HepG2 (cell line): ENCODE data around the gene APOL4. TPM values are rescaled to one million over a fixed set of nuclear protein-coding genes. Genes with fewer than 3 reads are reported as not detected.
A peak's percentile ranks its signal among the peaks of the same experiment; 100 is the strongest.
"Not testable (repeated sequence)": the region's sequence is repeated elsewhere in the genome, so short reads cannot be mapped to it uniquely, and the experiment has no call there.

Source experiments
- HNF1A ChIP-seq, 2 experiments: sonication (generic) in 1 of 2; formaldehyde crosslinking in 1 of 2; IDR thresholded peaks; 2 replicates each; pipeline versions ENCODE4 v1.4.0 to v1.6.1; 2016 to 2020; ENCODE audit warnings: borderline replicate concordance in 1 of 2, low read depth in 1 of 2, mild to moderate bottlenecking in 1 of 2, missing genetic modification reagents in 1 of 2
- NR2F1 ChIP-seq, 2 experiments: fragments of 450-650 bp in 1 of 2; formaldehyde crosslinking in 1 of 2; IDR thresholded peaks; 2 replicates each; pipeline versions ENCODE4 v1.5.0 to v1.6.1; 2016 to 2020; ENCODE audit warnings: mild to moderate bottlenecking in 1 of 2, missing compliant biosample characterization in 1 of 2, missing genetic modification reagents in 1 of 2, moderate library complexity in 1 of 2
- SOX6 ChIP-seq, 2 experiments: fragments of 450-650 bp in 1 of 2; sonication (generic) in 1 of 2; formaldehyde crosslinking in 1 of 2; IDR thresholded peaks; 2 replicates each; pipeline versions ENCODE4 v1.4.0 to v1.6.1; 2017 to 2020; ENCODE audit warnings: antibody characterized with exemption in 1 of 2, mild to moderate bottlenecking in 1 of 2, missing genetic modification reagents in 1 of 2
- ZBTB33 ChIP-seq: sonication (generic); formaldehyde crosslinking; IDR thresholded peaks from 2 replicates; pipeline ENCODE4 v1.4.0; 2020; ENCODE audit warnings: missing genetic modification reagents
- ZFP91 ChIP-seq: sonication (generic); formaldehyde crosslinking; IDR thresholded peaks from 2 replicates; pipeline ENCODE4 v1.9.0; 2022; ENCODE audit warnings: missing genetic modification reagents, mild to moderate bottlenecking, borderline replicate concordance
- ZHX2 ChIP-seq, 2 experiments: sonication (generic) in 1 of 2; formaldehyde crosslinking in 1 of 2; IDR thresholded peaks; 2 replicates each; pipeline versions ENCODE4 v1.6.1 to v1.9.0; 2014 to 2022; ENCODE audit warnings: antibody characterized with exemption in 1 of 2, borderline replicate concordance in 1 of 2, inconsistent platforms in 1 of 2, low read depth in 1 of 2, missing genetic modification reagents in 1 of 2
- ZNF362 ChIP-seq: sonication (generic); formaldehyde crosslinking; IDR thresholded peaks from 2 replicates; pipeline ENCODE4 v1.4.0; 2020; ENCODE audit warnings: missing genetic modification reagents, mild to moderate bottlenecking, borderline replicate concordance
- polyA plus RNA-seq, 8 experiments: library from polyadenylated mRNA; depleted of rRNA in 3 of 8; stranded (reverse) in 7 of 8; unstranded in 1 of 8; fragments of >200 nt; fragmentation: Illumina TruSeq in 4 of 8; extraction: Trizol in 4 of 8; gene quantifications; 2 replicates each; pipeline versions ENCODE4 v1.2.1 to v1.2.3, GENCODE V29; 2011 to 2016; ENCODE audit warnings: low read depth in 4 of 8, missing spikeins in 1 of 8, mixed read lengths in 1 of 8; ENCODE audit not compliant: insufficient read depth in 1 of 8
- total RNA-seq, 5 experiments: library from RNA; depleted of rRNA; stranded (reverse); fragments of >200 nt; fragmentation: Illumina TruSeq; extraction: Trizol; gene quantifications; 2 replicates each; pipeline ENCODE4 v1.2.3, GENCODE V29; 2016; ENCODE audit warnings: low read depth in 1 of 5

APOL4 gene
- total and polyA plus RNA-seq, 2 of the 13 experiments (the other 11 are each of a cell fraction or from before 2014, with no cell fraction given) = 0.77 to 2.8 TPM

GRCh38 chr22:36250292-36250960, 48.8 kb upstream of the APOL4 start (continued):
- TF ChIP-seq HNF1A (IDR thresholded peaks at IDR 0.05; ENCODE audit: low read depth) = peak; percentile 84
- TF ChIP-seq HNF1A (CRISPR knock-in tag; IDR thresholded peaks at IDR 0.05; ENCODE audit: borderline replicate concordance) = peak; percentile 83; the same call in 1 of the 2 replicates
- not testable (repeated sequence) for TF ChIP-seq SOX6 (IDR thresholded peaks at IDR 0.05); ZHX2 (IDR thresholded peaks at IDR 0.05; ENCODE audit: low read depth)
- peak; percentile 64 for TF ChIP-seq SOX6 (CRISPR knock-in tag; IDR thresholded peaks at IDR 0.05)
- peak; percentile 18; the same call in 1 of the 2 replicates for TF ChIP-seq ZFP91 (CRISPR knock-in tag)
- peak; percentile 73 for TF ChIP-seq ZBTB33
- 0 out of 2 replicates have a peak, but pooled peaks have one; percentile 26 for TF ChIP-seq ZHX2 (CRISPR knock-in tag; IDR thresholded peaks at IDR 0.05; ENCODE audit: borderline replicate concordance)
- TF ChIP-seq ZNF362 (CRISPR knock-in tag) = peak; percentile 38; the same call in 1 of the 2 replicates
- peak in 1 of 2 experiments; percentile 37; a peak in 1 of 4 replicates for TF ChIP-seq NR2F1 (CRISPR knock-in tag; IDR thresholded peaks at IDR 0.05)
